Brain microvascular endothelial cell (primary cell): Measurements from ENCODE around the gene CDH22.

Source experiments
- DNase-seq: peaks from one replicate; pipeline ENCODE4 v3.0.0-alpha.2; 2020
- H3K27ac ChIP-seq: fragments of 250-450 bp; sonication (Bioruptor Pico); 2 replicates; pipeline ENCODE4 v1.5.1; 2020; ENCODE audit warnings: mild to moderate bottlenecking, moderate library complexity
- H3K27me3 ChIP-seq: fragments of 250-450 bp; sonication (Bioruptor Pico); replicated peaks from 2 replicates; pipeline ENCODE4 v1.5.1; 2020; ENCODE audit warnings: mild to moderate bottlenecking
- H3K36me3 ChIP-seq: fragments of 250-450 bp; sonication (Bioruptor Pico); replicated peaks from 2 replicates; pipeline ENCODE4 v1.5.1; 2020; ENCODE audit warnings: mild to moderate bottlenecking
- H3K4me3 ChIP-seq: 2 replicates; pipeline ENCODE4 v1.5.1; 2011; ENCODE audit warnings: low read depth, mild to moderate bottlenecking, control low read depth, low read length, moderate library complexity
- in situ Hi-C: cut with HindIII; loops from 2 replicates; pipeline ENCODE4 v1.10.0; 2017; ENCODE audit warnings: low sequenced_read_pairs, low pct_ligation_motif_present
- TF ChIP-seq, protein P1 (sequence below): IDR thresholded peaks from 2 replicates; pipeline ENCODE4 v1.5.1; 2011; ENCODE audit warnings: low read depth, mild to moderate bottlenecking, moderate library complexity, low read length, control low read depth, inconsistent platforms; ENCODE audit errors: missing control alignments

CDH22 gene

DNA sequence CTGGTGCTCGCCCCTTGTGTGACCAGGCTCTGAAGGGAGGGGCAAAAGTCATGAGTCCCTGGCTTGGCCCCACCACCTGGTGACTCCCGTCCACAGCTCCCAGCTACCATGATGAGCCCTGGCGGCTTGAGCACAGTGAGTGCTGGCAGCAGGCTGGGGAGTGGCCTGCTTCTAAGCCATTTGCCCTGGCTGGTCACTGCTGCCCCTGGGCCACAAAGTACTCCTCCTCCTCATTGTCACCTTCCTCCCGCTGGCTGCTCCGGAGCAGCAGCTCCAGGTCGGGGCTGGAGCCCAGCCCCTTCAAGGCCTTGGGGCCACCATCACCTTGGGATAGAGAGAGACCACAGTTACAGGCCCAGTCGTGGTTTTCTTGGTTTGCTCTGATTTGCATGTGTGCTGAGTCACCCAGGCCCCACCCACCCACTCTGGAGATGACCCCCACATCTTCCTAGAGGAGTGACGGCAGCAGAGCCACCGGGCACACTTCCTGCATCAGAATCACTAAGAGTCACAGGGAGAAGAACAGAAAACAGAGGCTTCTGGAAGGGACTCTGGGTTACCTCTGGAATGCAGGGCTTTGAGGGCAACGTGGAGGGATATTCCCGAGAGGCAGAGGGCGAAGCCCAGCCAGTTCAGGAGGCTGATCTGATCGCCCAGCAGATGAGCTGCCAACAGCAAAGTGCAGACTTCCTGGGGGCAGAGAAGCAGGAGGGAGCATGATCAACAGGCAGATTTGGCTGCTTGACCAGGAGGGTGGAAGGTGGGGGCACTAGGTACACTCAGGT lies 42.1 kb upstream of the CDH22 start:
- H3K36me3 ChIP-seq: peaks cover 13% of the 10 kb centered on the region
- in situ Hi-C loops: no loop called here
- DNase-seq: peak; percentile 95
- H3K27ac ChIP-seq: peak overlapping the region; percentile 89
- no peaks in the 10 kb centered on the region for H3K27me3 ChIP-seq
- no peak overlapping the region for H3K4me3 ChIP-seq
- TF ChIP-seq, protein P1, sequence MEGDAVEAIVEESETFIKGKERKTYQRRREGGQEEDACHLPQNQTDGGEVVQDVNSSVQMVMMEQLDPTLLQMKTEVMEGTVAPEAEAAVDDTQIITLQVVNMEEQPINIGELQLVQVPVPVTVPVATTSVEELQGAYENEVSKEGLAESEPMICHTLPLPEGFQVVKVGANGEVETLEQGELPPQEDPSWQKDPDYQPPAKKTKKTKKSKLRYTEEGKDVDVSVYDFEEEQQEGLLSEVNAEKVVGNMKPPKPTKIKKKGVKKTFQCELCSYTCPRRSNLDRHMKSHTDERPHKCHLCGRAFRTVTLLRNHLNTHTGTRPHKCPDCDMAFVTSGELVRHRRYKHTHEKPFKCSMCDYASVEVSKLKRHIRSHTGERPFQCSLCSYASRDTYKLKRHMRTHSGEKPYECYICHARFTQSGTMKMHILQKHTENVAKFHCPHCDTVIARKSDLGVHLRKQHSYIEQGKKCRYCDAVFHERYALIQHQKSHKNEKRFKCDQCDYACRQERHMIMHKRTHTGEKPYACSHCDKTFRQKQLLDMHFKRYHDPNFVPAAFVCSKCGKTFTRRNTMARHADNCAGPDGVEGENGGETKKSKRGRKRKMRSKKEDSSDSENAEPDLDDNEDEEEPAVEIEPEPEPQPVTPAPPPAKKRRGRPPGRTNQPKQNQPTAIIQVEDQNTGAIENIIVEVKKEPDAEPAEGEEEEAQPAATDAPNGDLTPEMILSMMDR: no peak

DNA sequence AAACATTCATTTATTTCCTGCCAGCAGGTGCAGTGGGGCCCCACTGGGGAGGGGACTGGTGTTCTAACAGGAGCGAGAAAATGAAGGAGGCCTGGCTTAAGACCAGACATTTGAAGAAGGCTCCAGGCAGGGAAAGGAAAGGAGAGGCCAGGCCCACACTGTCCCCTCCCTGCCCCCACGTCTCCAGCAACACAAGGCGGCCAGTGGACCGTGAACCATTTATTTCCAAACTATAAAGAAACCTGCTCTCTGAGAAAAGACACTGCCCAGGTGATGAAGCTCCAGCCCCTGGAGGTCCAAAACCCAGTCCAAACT lies 41.4 kb upstream of the CDH22 start:
- no peak for DNase-seq
- TF ChIP-seq, protein P1: no peak
- peaks cover 8% of the 10 kb centered on the region for H3K36me3 ChIP-seq
- H3K4me3 ChIP-seq: no peak overlapping the region
- H3K27me3 ChIP-seq: no peaks in the 10 kb centered on the region
- peak overlapping the region; percentile 89 for H3K27ac ChIP-seq
- in situ Hi-C loops: no loop called here

DNA sequence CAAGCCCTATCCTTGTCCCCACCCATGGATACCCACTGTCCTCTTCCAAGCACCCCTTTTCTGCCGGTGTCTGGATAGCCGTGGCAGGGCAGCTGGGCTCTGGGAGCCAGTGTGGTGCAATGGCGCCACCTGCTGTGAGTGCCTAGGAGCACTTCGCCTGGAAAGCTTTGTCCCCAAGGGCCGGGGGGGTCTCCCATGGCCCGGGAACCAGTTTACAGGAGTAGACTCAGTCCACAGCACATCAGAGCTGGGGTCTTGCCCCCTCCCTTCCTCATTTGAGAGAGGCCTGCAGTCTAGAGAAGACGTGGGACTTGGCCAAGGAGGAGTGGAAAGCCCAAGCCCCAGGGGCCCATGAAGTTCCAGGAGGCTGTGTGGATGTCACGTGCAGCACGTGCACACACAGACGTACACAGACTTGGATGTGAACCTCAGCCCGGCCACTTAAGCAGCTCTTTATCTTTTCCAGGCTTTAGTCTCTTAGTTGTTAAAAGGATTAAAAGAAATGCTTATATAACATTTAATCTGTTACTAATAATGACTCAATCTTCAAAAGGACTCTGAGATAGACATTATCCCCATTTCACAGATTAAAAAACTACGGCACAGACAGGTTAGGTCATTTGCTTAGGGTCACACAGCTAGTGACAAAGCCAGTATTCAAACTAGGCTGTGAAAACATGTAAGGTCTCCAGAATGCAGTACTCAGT lies 40.9 kb upstream of the CDH22 start:
- Histone ChIP-seq H3K36me3 (peaks cover 5% of the 10 kb centered on the region), H3K27me3 (no peaks in the 10 kb centered on the region), H3K27ac (no peak overlapping the region), H3K4me3 (no peak overlapping the region)
- TF ChIP-seq, protein P1: peak; percentile 87
- peak; percentile 32 for DNase-seq
- in situ Hi-C loops: no loop called here

DNA sequence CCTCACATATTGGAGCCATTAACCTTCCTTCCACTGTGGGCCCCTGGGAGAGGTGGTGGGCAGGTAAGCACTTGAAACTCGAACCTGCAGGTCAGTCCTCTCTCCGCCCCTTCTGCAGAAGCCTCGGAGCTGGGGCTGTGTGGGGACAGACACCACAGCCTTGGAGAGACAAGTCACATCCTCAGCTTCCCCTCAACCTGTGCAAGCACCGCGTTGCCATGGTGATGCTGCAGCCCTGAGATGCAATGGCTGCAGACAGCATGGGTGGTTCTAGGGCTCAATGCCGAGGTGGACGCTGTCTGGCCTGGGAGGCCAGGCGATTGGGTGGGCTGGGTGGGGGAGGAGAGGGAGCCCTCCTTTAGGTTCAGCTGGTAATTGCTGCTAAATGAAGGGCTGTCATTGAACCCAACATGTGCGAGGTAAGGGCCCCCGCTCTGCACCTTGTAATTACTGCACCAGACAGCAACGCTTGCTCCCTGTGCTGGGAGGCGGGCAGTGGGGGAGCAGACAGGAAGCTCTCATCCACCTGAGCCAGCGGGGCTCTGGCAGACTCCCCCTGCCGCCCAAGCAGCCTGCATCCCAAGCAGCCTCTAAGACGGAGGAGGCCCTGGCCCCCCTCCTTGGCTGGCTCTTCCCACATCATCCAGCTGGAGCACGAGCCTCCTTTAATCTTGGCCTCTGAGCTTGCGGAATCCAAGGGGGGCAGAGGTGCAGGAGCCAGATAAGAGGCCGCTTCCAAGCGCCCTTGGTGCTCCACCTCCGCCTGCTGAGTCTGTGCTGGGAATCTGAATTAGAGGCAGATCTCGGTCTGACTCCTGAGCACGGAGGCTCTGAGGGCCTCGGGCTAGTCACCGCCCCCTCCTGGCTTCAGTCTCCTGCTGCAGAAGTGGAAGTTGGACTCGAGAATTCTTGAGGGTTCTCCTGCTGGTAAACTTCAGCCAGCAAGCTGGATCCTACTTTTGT lies 39.8 kb upstream of the CDH22 start:
- no peak overlapping the region for H3K27ac ChIP-seq
- peak; percentile 24 for DNase-seq
- H3K36me3 ChIP-seq: peaks cover 3% of the 10 kb centered on the region
- H3K27me3 ChIP-seq: peaks cover 4% of the 10 kb centered on the region
- TF ChIP-seq, protein P1: peak; percentile 49
- in situ Hi-C loops: no loop called here
- no peak overlapping the region for H3K4me3 ChIP-seq

DNA sequence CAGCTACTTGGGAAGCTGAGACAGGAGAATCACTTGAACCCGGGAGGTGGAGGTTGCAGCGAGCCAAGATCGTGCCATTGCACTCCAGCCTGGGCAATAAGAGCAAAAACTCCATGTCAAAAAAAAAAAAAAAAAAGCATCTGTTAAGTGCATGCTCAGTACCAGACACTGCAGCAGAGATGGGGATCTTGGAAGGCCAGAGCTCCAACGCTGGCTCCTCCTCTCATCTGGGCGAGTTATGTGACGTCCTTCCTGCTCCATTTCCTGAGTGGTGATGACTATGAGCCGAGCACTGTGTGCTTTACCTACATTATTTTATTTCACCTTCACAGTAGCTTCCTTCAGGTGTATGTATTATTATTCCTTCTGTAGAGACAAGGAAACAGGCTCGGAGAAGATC lies 38.5 kb upstream of the CDH22 start:
- Histone ChIP-seq H3K27me3 (peaks cover 17% of the 10 kb centered on the region), H3K4me3 (no peak overlapping the region), H3K27ac (no peak overlapping the region), H3K36me3 (peaks cover 3% of the 10 kb centered on the region)
- in situ Hi-C loops: no loop called here
- DNase-seq: no peak
- TF ChIP-seq, protein P1: no peak
